Measurements from ENCODE around the gene GAS2. TPM values are rescaled to one million over a fixed set of nuclear protein-coding genes. Genes with fewer than 3 reads are reported as not detected.

GAS2 gene
- total and polyA plus RNA-seq, 2 donors (not counting 1 experiment from before 2014, with no cell fraction given), result 2.5 to 6.5 TPM

DNA sequence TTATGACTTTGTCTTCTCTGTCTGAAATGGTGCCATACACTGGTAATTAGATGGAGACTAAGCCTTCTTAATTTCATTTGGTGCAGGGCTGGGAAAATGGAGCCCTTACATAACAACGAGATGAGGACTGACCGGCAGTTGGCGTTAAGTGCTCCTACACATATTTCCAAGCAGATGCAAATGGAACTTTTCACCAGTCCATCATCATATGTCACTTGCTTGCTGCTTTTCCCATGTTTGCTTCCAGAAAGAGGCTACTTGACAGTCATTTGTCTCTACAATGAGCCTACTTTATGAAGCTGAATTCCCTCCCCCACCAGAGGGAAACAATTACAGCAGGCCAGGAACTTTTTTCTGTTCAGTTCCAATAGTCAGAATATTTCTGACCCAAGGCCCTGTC is 130.6 kb downstream of the GAS2 start:
- H3K9ac ChIP-seq (ENCODE audit: low read length), result no peak overlapping the region
- POLR2A ChIA-PET, result no interaction called here
- TF ChIP-seq EZH2 (IDR thresholded peaks at IDR 0.05; ENCODE audit: borderline replicate concordance, insufficient read depth, low read depth, low read length, poor library complexity, severe bottlenecking) (no peak), CTCF (IDR thresholded peaks at IDR 0.05) (no peak)
- H3K4me1 ChIP-seq (ENCODE audit: control insufficient read depth in 2 of 2, insufficient read depth in 2 of 2, low read length in 2 of 2), result no peaks in the 10 kb centered on the region
- H3K4me3 ChIP-seq (ENCODE audit: control extremely low read depth in 1 of 5, extremely low read depth in 1 of 5, insufficient read depth in 1 of 5, low read depth in 2 of 5, low read length in 4 of 5), result no peak overlapping the region
- ATAC-seq (ENCODE audit: low read depth) (no peak), DNase-seq (no peak)
- no peak overlapping the region for H3K27ac Mint-ChIP-seq
- no peaks in the 10 kb centered on the region for H3K9me3 ChIP-seq (ENCODE audit: control extremely low read depth in 1 of 3, control insufficient read depth in 2 of 3, insufficient read depth in 1 of 3, low read length in 2 of 3)
- no peak overlapping the region for H3K27ac ChIP-seq (ENCODE audit: low read length in 2 of 2)
- H3K4me3 Mint-ChIP-seq, result no peak overlapping the region
- no peaks in the 10 kb centered on the region for H3K9me3 Mint-ChIP-seq (ENCODE audit: insufficient read depth)
- no peaks in the 10 kb centered on the region for H3K36me3 ChIP-seq (replicated peaks in 1 of 2; ENCODE audit: control extremely low read depth in 1 of 2, control insufficient read depth in 1 of 2, extremely low read depth in 1 of 2, insufficient read depth in 2 of 2, low read length in 1 of 2)
- no peaks in the 10 kb centered on the region for H4K20me1 ChIP-seq (ENCODE audit: control insufficient read depth, insufficient read depth, low read length, poor library complexity, severe bottlenecking)
- H3K79me2 ChIP-seq (ENCODE audit: control insufficient read depth, insufficient read depth, low read length), result no peaks in the 10 kb centered on the region
- no peak overlapping the region for H3K4me2 ChIP-seq (replicated peaks; ENCODE audit: low read depth, low read length, poor library complexity, severe bottlenecking)
- no peak overlapping the region for H2AFZ ChIP-seq (ENCODE audit: insufficient read depth, low read depth, low read length, poor library complexity, severe bottlenecking)
- H3K27me3 Mint-ChIP-seq, result peaks cover 14% of the 10 kb centered on the region
- H3K27me3 ChIP-seq (replicated peaks in 1 of 4; ENCODE audit: control extremely low read depth in 1 of 4, control insufficient read depth in 3 of 4, insufficient read depth in 4 of 4, low read length in 3 of 4), result peaks cover 0 to 3% (median 0%) of the 10 kb centered on the region in 4 experiments
- CTCF ChIA-PET, result interaction anchor here (3.6 kb wide), 1 partner anchor 9 kb away, joined by 18 read pairs; no protein-coding TSS in a partner anchor
- intact Hi-C loops (cut with micrococcal nuclease), result no loop called here
- H3K4me1 Mint-ChIP-seq, result no peaks in the 10 kb centered on the region
- 96% methylated on average over 3 of the region's 3 CpGs for WGBS (ENCODE audit: insufficient coverage)

DNA sequence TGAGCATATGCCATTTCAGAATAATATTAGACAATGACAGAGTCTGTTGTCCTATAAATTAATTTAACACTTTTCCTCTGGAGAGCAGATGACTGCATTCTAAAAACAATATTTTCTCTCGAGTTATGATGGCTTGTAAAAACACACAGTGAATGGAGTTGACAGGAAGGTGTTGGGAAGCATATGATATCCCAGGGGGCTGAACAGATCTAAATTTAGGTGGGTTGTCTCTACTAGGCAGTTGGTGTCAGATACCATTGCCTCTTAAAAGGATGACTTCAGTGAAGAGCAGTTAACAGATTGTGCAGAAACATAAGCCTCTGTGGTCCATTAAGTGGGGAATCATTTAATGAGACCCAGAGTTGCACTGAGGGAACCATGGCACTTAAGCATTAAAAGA is 132.5 kb downstream of the GAS2 start:
- TF ChIP-seq CTCF (IDR thresholded peaks at IDR 0.05) (no peak), EZH2 (IDR thresholded peaks at IDR 0.05; ENCODE audit: borderline replicate concordance, insufficient read depth, low read depth, low read length, poor library complexity, severe bottlenecking) (no peak)

More for the DNA sequence above, 132.5 kb downstream of the GAS2 start:
- H3K27ac ChIP-seq (ENCODE audit: low read length in 2 of 2), result no peak overlapping the region
- no peaks in the 10 kb centered on the region for H3K36me3 ChIP-seq (replicated peaks in 1 of 2; ENCODE audit: control extremely low read depth in 1 of 2, control insufficient read depth in 1 of 2, extremely low read depth in 1 of 2, insufficient read depth in 2 of 2, low read length in 1 of 2)
- H3K27me3 Mint-ChIP-seq, result peaks cover 14% of the 10 kb centered on the region
- H3K4me2 ChIP-seq (replicated peaks; ENCODE audit: low read depth, low read length, poor library complexity, severe bottlenecking), result no peak overlapping the region
- DNase-seq (no peak), ATAC-seq (ENCODE audit: low read depth) (no peak)
- peaks cover 0 to 4% (median 0%) of the 10 kb centered on the region in 4 experiments for H3K27me3 ChIP-seq (replicated peaks in 1 of 4; ENCODE audit: control extremely low read depth in 1 of 4, control insufficient read depth in 3 of 4, insufficient read depth in 4 of 4, low read length in 3 of 4)
- no peaks in the 10 kb centered on the region for H3K9me3 Mint-ChIP-seq (ENCODE audit: insufficient read depth)
- no peak overlapping the region for H3K4me3 Mint-ChIP-seq
- intact Hi-C loops (cut with micrococcal nuclease), result no loop called here
- no peak overlapping the region for H2AFZ ChIP-seq (ENCODE audit: insufficient read depth, low read depth, low read length, poor library complexity, severe bottlenecking)
- no peaks in the 10 kb centered on the region for H3K4me1 Mint-ChIP-seq
- H3K27ac Mint-ChIP-seq, result no peak overlapping the region
- H3K79me2 ChIP-seq (ENCODE audit: control insufficient read depth, insufficient read depth, low read length), result no peaks in the 10 kb centered on the region
- no CpG with 5 or more reads among the region's 1 CpG for WGBS (ENCODE audit: insufficient coverage)
- ChIA-PET POLR2A (no interaction called here), CTCF (interaction anchor here (3.6 kb wide), 1 partner anchor 11 kb away, joined by 18 read pairs; no protein-coding TSS in a partner anchor)
- H3K4me3 ChIP-seq (ENCODE audit: control extremely low read depth in 1 of 5, extremely low read depth in 1 of 5, insufficient read depth in 1 of 5, low read depth in 2 of 5, low read length in 4 of 5), result no peak overlapping the region
- no peak overlapping the region for H3K9ac ChIP-seq (ENCODE audit: low read length)
- no peaks in the 10 kb centered on the region for H3K9me3 ChIP-seq (ENCODE audit: control extremely low read depth in 1 of 3, control insufficient read depth in 2 of 3, insufficient read depth in 1 of 3, low read length in 2 of 3)
- no peaks in the 10 kb centered on the region for H4K20me1 ChIP-seq (ENCODE audit: control insufficient read depth, insufficient read depth, low read length, poor library complexity, severe bottlenecking)
- H3K4me1 ChIP-seq (ENCODE audit: control insufficient read depth in 2 of 2, insufficient read depth in 2 of 2, low read length in 2 of 2), result no peaks in the 10 kb centered on the region

Measured in B cell (primary cell).